MM.1S (cell line): ENCODE results near the gene ADAM15.

Experiments
- DNase-seq: peaks from one replicate; pipeline ENCODE4 v3.0.0-alpha.2; 2015
- H2AFZ ChIP-seq: fragments of 300-600 bp; sonication (generic); 2 replicates; pipeline ENCODE4 v1.6.0; 2016; ENCODE audit warnings: antibody characterized with exemption, low read length
- H3F3A ChIP-seq: fragments of 300-600 bp; sonication (generic); 2 replicates; pipeline ENCODE4 v1.6.1; 2016; ENCODE audit warnings: mild to moderate bottlenecking, antibody characterized with exemption, low read length, moderate library complexity, mixed read lengths; ENCODE audit not compliant: insufficient read depth
- H3K27ac ChIP-seq: fragments of 300-600 bp; sonication (generic); 2 replicates; pipeline ENCODE4 v1.5.1; 2016; ENCODE audit warnings: mild to moderate bottlenecking, low read length
- H3K27me3 ChIP-seq: fragments of 300-600 bp; sonication (generic); replicated peaks from 2 replicates; pipeline ENCODE4 v1.6.0; 2016; ENCODE audit warnings: low read length; ENCODE audit not compliant: insufficient read depth
- H3K36me3 ChIP-seq: fragments of 300-600 bp; sonication (generic); replicated peaks from 2 replicates; pipeline ENCODE4 v1.6.1; 2016; ENCODE audit warnings: mild to moderate bottlenecking, low read length, mixed read lengths; ENCODE audit not compliant: insufficient read depth
- H3K4me1 ChIP-seq: fragments of 300-600 bp; sonication (generic); 2 replicates; pipeline ENCODE4 v1.6.1; 2016; ENCODE audit warnings: low read length, mixed read lengths
- H3K4me2 ChIP-seq: fragments of 300-600 bp; sonication (generic); 2 replicates; pipeline ENCODE4 v1.6.0; 2016; ENCODE audit warnings: low read depth, low read length
- H3K4me3 ChIP-seq: fragments of 300-600 bp; sonication (generic); 2 replicates; pipeline ENCODE4 v1.5.1; 2016; ENCODE audit warnings: low read length, mixed read lengths
- H3K79me2 ChIP-seq: fragments of 300-600 bp; sonication (generic); 2 replicates; pipeline ENCODE4 v1.6.1; 2016; ENCODE audit warnings: mixed run types, low read length, mixed read lengths
- H3K9ac ChIP-seq: fragments of 300-600 bp; sonication (generic); 2 replicates; pipeline ENCODE4 v1.6.1; 2016; ENCODE audit warnings: low read length, mixed read lengths
- H3K9me2 ChIP-seq: fragments of 300-600 bp; sonication (generic); replicated peaks from 2 replicates; pipeline ENCODE4 v1.6.1; 2016; ENCODE audit warnings: mild to moderate bottlenecking, low read length, mixed read lengths; ENCODE audit not compliant: insufficient read depth
- H3K9me3 ChIP-seq: fragments of 300-600 bp; sonication (generic); replicated peaks from 2 replicates; pipeline ENCODE4 v1.6.1; 2016; ENCODE audit warnings: mild to moderate bottlenecking, low read length, mixed read lengths; ENCODE audit not compliant: insufficient read depth
- H4K20me1 ChIP-seq: fragments of 300-600 bp; sonication (generic); 2 replicates; pipeline ENCODE4 v1.6.1; 2016; ENCODE audit warnings: mild to moderate bottlenecking, low read length, moderate library complexity, mixed read lengths; ENCODE audit not compliant: insufficient read depth
- EZH2 ChIP-seq: fragments of 300-600 bp; sonication (generic); optimal IDR thresholded peaks from 2 replicates; pipeline ENCODE3; 2017; ENCODE audit warnings: low read depth, mild to moderate bottlenecking, antibody characterized with exemption, low read length, mixed read lengths
- EZH2phosphoT487 ChIP-seq: fragments of 300-600 bp; sonication (generic); IDR thresholded peaks from 2 replicates; pipeline ENCODE4 v1.6.1; 2018; ENCODE audit warnings: antibody characterized with exemption, low read length
- TF ChIP-seq, protein P1 (sequence below): fragments of 300-600 bp; sonication (generic); IDR thresholded peaks from 2 replicates; pipeline ENCODE4 v1.5.1; 2016; ENCODE audit warnings: antibody characterized with exemption, low read length, mixed read lengths

ADAM15 gene

DNA sequence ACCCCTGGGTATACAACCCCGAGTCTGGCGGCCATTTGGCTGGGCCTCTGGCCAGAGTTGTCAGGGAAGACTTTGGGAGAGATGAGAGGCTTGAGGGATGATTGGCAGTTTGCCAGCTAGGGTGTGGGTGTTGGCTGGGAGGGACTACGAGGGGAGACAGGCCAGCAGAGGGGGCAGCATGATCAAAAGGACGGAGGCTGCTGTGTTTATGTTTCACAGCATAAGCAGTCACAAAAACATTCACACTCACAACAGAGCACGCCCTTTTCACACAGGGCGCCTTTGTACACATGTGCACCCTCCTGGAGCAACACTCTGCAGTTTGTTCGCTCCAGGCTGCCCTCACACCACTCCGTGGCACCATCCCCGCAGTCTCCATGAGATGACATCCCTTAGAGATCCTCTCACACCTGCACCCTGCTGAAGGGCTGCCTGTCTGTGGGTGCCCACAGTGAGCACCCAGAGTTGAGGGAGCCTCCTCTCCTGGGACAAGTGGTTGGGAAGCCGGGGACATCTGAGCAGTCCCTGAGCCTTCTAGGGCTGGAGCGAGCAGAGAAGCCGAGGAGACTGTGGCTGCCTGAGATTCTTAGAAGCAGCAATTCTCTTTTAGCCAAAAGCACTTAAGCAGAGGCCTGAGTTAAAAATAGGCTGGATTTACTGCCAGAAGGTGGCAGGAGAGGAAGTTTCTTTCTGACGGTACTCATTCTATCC is 43.0 kb downstream of the ADAM15 start:
- no peak for TF ChIP-seq EZH2
- TF ChIP-seq, protein P1, sequence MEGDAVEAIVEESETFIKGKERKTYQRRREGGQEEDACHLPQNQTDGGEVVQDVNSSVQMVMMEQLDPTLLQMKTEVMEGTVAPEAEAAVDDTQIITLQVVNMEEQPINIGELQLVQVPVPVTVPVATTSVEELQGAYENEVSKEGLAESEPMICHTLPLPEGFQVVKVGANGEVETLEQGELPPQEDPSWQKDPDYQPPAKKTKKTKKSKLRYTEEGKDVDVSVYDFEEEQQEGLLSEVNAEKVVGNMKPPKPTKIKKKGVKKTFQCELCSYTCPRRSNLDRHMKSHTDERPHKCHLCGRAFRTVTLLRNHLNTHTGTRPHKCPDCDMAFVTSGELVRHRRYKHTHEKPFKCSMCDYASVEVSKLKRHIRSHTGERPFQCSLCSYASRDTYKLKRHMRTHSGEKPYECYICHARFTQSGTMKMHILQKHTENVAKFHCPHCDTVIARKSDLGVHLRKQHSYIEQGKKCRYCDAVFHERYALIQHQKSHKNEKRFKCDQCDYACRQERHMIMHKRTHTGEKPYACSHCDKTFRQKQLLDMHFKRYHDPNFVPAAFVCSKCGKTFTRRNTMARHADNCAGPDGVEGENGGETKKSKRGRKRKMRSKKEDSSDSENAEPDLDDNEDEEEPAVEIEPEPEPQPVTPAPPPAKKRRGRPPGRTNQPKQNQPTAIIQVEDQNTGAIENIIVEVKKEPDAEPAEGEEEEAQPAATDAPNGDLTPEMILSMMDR: peak; percentile 52
- no peak overlapping the region for H3K27ac ChIP-seq
- no peak overlapping the region for H3K4me3 ChIP-seq
- peaks cover 26% of the 10 kb centered on the region for H3K27me3 ChIP-seq
- no peaks in the 10 kb centered on the region for H3K79me2 ChIP-seq
- no peak overlapping the region for H3K4me2 ChIP-seq
- no peak overlapping the region for H3K9ac ChIP-seq
- H3K4me1 ChIP-seq: peaks cover 19% of the 10 kb centered on the region
- H3K9me3 ChIP-seq: no peaks in the 10 kb centered on the region
- H3K9me2 ChIP-seq: no peaks in the 10 kb centered on the region
- H2AFZ ChIP-seq: peak overlapping the region; percentile 16; the same call in 1 of the 2 replicates
- DNase-seq: peak; percentile 49
- H3F3A ChIP-seq: no peaks in the 10 kb centered on the region
- H4K20me1 ChIP-seq: no peaks in the 10 kb centered on the region
- H3K36me3 ChIP-seq: no peaks in the 10 kb centered on the region

DNA sequence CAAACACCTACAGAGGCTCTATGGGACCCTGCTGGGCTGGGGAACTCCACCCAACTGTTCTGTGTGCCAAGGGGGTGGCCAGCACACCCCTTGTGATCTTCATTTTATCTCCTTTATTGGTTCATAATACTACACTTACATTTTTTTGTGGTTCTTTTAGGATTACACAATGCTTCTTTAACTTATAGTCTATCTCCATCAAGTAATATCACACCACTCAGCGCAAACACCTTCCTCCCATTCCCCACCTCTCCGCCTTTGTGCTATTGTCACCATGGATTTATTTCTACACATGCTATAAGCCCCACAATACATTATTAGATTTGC is 43.5 kb downstream of the ADAM15 start:
- no peaks in the 10 kb centered on the region for H3K79me2 ChIP-seq
- TF ChIP-seq EZH2 (no peak), EZH2phosphoT487 (no peak)
- TF ChIP-seq, protein P1: no peak
- no peaks in the 10 kb centered on the region for H3K9me2 ChIP-seq
- H4K20me1 ChIP-seq: no peaks in the 10 kb centered on the region
- DNase-seq: no peak
- H3F3A ChIP-seq: no peaks in the 10 kb centered on the region
- H3K27ac ChIP-seq: no peak overlapping the region
- H3K36me3 ChIP-seq: no peaks in the 10 kb centered on the region
- H2AFZ ChIP-seq: no peak overlapping the region
- H3K4me3 ChIP-seq: no peak overlapping the region
- H3K9ac ChIP-seq: no peak overlapping the region
- peaks cover 26% of the 10 kb centered on the region for H3K27me3 ChIP-seq
- peaks cover 19% of the 10 kb centered on the region for H3K4me1 ChIP-seq
- no peaks in the 10 kb centered on the region for H3K9me3 ChIP-seq
- no peak overlapping the region for H3K4me2 ChIP-seq

DNA sequence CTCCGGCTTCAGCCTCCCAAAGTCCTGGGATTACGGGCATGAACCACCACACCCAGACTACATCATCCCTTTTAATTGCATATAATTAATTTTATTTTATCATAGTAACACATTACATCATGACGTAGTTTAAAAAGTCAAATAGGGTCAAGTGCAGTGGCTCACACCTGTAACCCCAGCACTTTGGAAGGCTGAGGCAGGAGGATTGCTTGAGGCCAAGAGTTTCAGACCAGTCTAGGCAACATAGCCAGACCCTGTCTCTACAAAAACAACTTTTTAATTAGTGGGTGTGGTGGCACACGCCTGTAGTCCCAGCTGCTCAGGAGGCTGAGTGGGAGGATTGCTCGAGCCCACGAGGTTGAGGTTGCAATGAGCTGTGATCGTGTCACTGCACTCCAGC is 48.2 kb downstream of the ADAM15 start:
- Histone ChIP-seq H3F3A (no peaks in the 10 kb centered on the region), H3K27ac (no peak overlapping the region), H3K4me2 (no peak overlapping the region), H3K27me3 (peaks cover 31% of the 10 kb centered on the region), H3K9me2 (no peaks in the 10 kb centered on the region), H3K4me3 (no peak overlapping the region), H3K36me3 (no peaks in the 10 kb centered on the region), H3K9me3 (no peaks in the 10 kb centered on the region), H2AFZ (no peak overlapping the region), H3K79me2 (no peaks in the 10 kb centered on the region), H4K20me1 (no peaks in the 10 kb centered on the region), H3K9ac (no peak overlapping the region), H3K4me1 (peaks cover 4% of the 10 kb centered on the region)
- DNase-seq: no peak
- TF ChIP-seq EZH2: no peak
- no peak for TF ChIP-seq EZH2phosphoT487

DNA sequence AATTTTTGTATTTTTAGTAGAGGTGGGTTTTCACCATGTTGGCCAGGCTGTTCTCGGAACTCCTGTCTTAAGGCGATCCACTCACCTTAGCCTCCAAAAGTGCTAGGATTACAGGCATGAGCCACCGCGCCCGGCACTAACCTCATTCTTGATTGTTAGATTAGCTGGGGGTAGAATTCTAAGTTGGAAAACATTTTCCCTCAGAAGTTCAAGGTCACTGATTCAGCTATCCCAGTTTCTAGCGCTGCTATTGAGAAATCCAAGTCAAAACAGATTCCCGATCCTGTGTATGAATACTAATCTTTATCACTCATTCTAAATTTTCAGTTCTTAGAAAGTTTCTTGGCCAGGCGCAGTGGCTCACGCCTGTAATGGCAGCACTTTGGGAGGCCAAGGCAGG is 52.2 kb downstream of the ADAM15 start:
- Histone ChIP-seq H4K20me1 (no peaks in the 10 kb centered on the region), H2AFZ (no peak overlapping the region), H3K36me3 (no peaks in the 10 kb centered on the region), H3K4me2 (no peak overlapping the region), H3K9me3 (no peaks in the 10 kb centered on the region), H3K27me3 (peaks cover 30% of the 10 kb centered on the region), H3K79me2 (no peaks in the 10 kb centered on the region), H3K4me3 (no peak overlapping the region), H3K27ac (no peak overlapping the region), H3K4me1 (no peaks in the 10 kb centered on the region), H3F3A (no peaks in the 10 kb centered on the region), H3K9me2 (no peaks in the 10 kb centered on the region), H3K9ac (no peak overlapping the region)
- TF ChIP-seq, protein P1: no peak
- no peak for TF ChIP-seq EZH2
- no peak for TF ChIP-seq EZH2phosphoT487
- DNase-seq: no peak
